H9 (cell line): ENCODE measurements around the gene GREB1L. TPM values are rescaled to one million over a fixed set of nuclear protein-coding genes. Genes with fewer than 3 reads are reported as not detected.

Experiments used
- DNase-seq: peaks from one replicate; pipeline ENCODE4 v3.0.0-alpha.2; 2017
- H2AFZ ChIP-seq: one replicate; pipeline ENCODE4 v1.6.1; 2013; ENCODE audit warnings: mild to moderate bottlenecking, low read length, control low read depth, moderate library complexity
- H2AK5ac ChIP-seq: 2 replicates; pipeline ENCODE4 v1.6.1; 2013; ENCODE audit warnings: low read length, control low read depth, mixed read lengths; ENCODE audit not compliant: insufficient read length
- H2BK120ac ChIP-seq: one replicate; pipeline ENCODE4 v1.6.1; 2013; ENCODE audit warnings: low read depth, mild to moderate bottlenecking, low read length, control low read depth, inconsistent platforms; ENCODE audit not compliant: poor library complexity, severe bottlenecking
- H2BK12ac ChIP-seq: 2 replicates; pipeline ENCODE4 v1.6.1; 2013; ENCODE audit warnings: low read length, control low read depth, mixed read lengths, low read depth; ENCODE audit not compliant: insufficient read length
- H2BK15ac ChIP-seq: 2 replicates; pipeline ENCODE4 v1.6.1; 2013; ENCODE audit warnings: low read depth, low read length, control low read depth
- H2BK20ac ChIP-seq: one replicate; pipeline ENCODE4 v1.6.1; 2013; ENCODE audit warnings: low read depth, mild to moderate bottlenecking, low read length, control low read depth, inconsistent platforms; ENCODE audit not compliant: poor library complexity, severe bottlenecking
- H2BK5ac ChIP-seq: 2 replicates; pipeline ENCODE4 v1.6.1; 2013; ENCODE audit warnings: low read length, control low read depth, mixed read lengths; ENCODE audit not compliant: insufficient read length
- H3K14ac ChIP-seq: 2 replicates; pipeline ENCODE4 v1.6.1; 2013; ENCODE audit warnings: low read length, control low read depth; ENCODE audit not compliant: insufficient read depth
- H3K18ac ChIP-seq: 2 replicates; pipeline ENCODE4 v1.6.1; 2013; ENCODE audit warnings: low read depth, mild to moderate bottlenecking, mixed read lengths, low read length, control low read depth; ENCODE audit not compliant: insufficient read length
- H3K23ac ChIP-seq: 2 replicates; pipeline ENCODE4 v1.6.1; 2013; ENCODE audit warnings: low read length, control low read depth, mixed read lengths, low read depth; ENCODE audit not compliant: insufficient read length
- H3K23me2 ChIP-seq: 2 replicates; pipeline ENCODE4 v1.6.1; 2013; ENCODE audit warnings: low read depth, mild to moderate bottlenecking, mixed read lengths, low read length, control low read depth; ENCODE audit not compliant: insufficient read length, poor library complexity, severe bottlenecking
- H3K27ac ChIP-seq: 2 replicates; pipeline ENCODE4 v1.5.1; 2013; ENCODE audit warnings: low read length, control low read depth, mixed read lengths, low read depth; ENCODE audit not compliant: insufficient read length
- H3K27me3 ChIP-seq: 2 replicates; pipeline ENCODE4 v1.6.1; 2013; ENCODE audit warnings: low read length, control low read depth, inconsistent platforms; ENCODE audit not compliant: insufficient read depth
- H3K4ac ChIP-seq: 2 replicates; pipeline ENCODE4 v1.6.1; 2013; ENCODE audit warnings: low read depth, mild to moderate bottlenecking, control low read depth, inconsistent platforms, low read length, moderate library complexity
- H3K4me1 ChIP-seq: 2 replicates; pipeline ENCODE4 v1.6.1; 2013; ENCODE audit warnings: low read length, control low read depth, inconsistent platforms; ENCODE audit not compliant: insufficient read depth
- H3K4me2 ChIP-seq: 2 replicates; pipeline ENCODE4 v1.6.1; 2013; ENCODE audit warnings: low read length, control low read depth, mixed read lengths; ENCODE audit not compliant: insufficient read length, insufficient read depth
- H3K56ac ChIP-seq: 2 replicates; pipeline ENCODE4 v1.6.1; 2013; ENCODE audit warnings: low read depth, mild to moderate bottlenecking, mixed read lengths, low read length, control low read depth; ENCODE audit not compliant: insufficient read length
- H3K79me1 ChIP-seq: 2 replicates; pipeline ENCODE4 v1.6.1; 2013; ENCODE audit warnings: low read depth, mild to moderate bottlenecking, moderate library complexity, low read length, control low read depth, inconsistent platforms; ENCODE audit not compliant: insufficient read depth, poor library complexity, severe bottlenecking
- H3K79me2 ChIP-seq: 2 replicates; pipeline ENCODE4 v1.6.1; 2013; ENCODE audit warnings: low read length, control low read depth, inconsistent platforms; ENCODE audit not compliant: insufficient read depth
- H3K9ac ChIP-seq: 2 replicates; pipeline ENCODE4 v1.6.1; 2013; ENCODE audit warnings: low read length, control low read depth, mixed read lengths; ENCODE audit not compliant: insufficient read length; ENCODE audit errors: extremely low read depth
- H3K9me3 ChIP-seq: one replicate; pipeline ENCODE4 v1.6.1; 2013; ENCODE audit warnings: low read depth, low read length, inconsistent platforms; ENCODE audit not compliant: control insufficient read depth
- H3T11ph ChIP-seq: one replicate; pipeline ENCODE4 v1.6.1; 2013; ENCODE audit warnings: mild to moderate bottlenecking, low read length, control low read depth, inconsistent platforms
- H4K20me1 ChIP-seq: one replicate; pipeline ENCODE4 v1.6.1; 2013; ENCODE audit not compliant: control insufficient read depth, insufficient read length, insufficient read depth
- H4K5ac ChIP-seq: 2 replicates; pipeline ENCODE4 v1.6.1; 2013; ENCODE audit warnings: low read depth, mild to moderate bottlenecking, mixed read lengths, low read length, control low read depth; ENCODE audit not compliant: insufficient read length
- H4K8ac ChIP-seq: replicated peaks from 2 replicates; pipeline ENCODE4 v1.6.1; 2013; ENCODE audit warnings: low read length, control low read depth, mixed read lengths, low read depth; ENCODE audit not compliant: insufficient read length
- H4K91ac ChIP-seq: 2 replicates; pipeline ENCODE4 v1.6.1; 2013; ENCODE audit warnings: low read depth, mild to moderate bottlenecking, moderate library complexity, mixed read lengths, low read length, control low read depth; ENCODE audit not compliant: insufficient read length
- H3K27ac Mint-ChIP-seq, 3 experiments: 2 replicates in 2 of 3; 3 replicates in 1 of 3; pipeline ENCODE4 v1.8.0; 2020 to 2021; ENCODE audit warnings: mixed read lengths in 3 of 3, mild to moderate bottlenecking in 1 of 3, moderate library complexity in 1 of 3
- H3K27me3 Mint-ChIP-seq: 2 replicates; pipeline ENCODE4 v1.8.0; 2021; ENCODE audit warnings: low read depth, mild to moderate bottlenecking, moderate library complexity, mixed read lengths
- H3K36me3 Mint-ChIP-seq, 3 experiments: 2 replicates in 2 of 3; 3 replicates in 1 of 3; pipeline ENCODE4 v1.8.0; 2020 to 2021; ENCODE audit warnings: low read depth in 3 of 3, mixed read lengths in 3 of 3; ENCODE audit not compliant: insufficient read depth in 1 of 3
- H3K4me1 Mint-ChIP-seq, 2 experiments: 2 replicates each; pipeline ENCODE4 v1.8.0; 2020; ENCODE audit warnings: mixed read lengths in 2 of 2
- H3K4me3 Mint-ChIP-seq, 2 experiments: 2 replicates in 1 of 2; 3 replicates in 1 of 2; pipeline ENCODE4 v1.8.0; 2020 to 2021; ENCODE audit warnings: mild to moderate bottlenecking in 2 of 2, mixed read lengths in 2 of 2, moderate library complexity in 1 of 2
- H3K9me3 Mint-ChIP-seq, 2 experiments: 2 replicates in 1 of 2; 3 replicates in 1 of 2; pipeline ENCODE4 v1.8.0; 2020; ENCODE audit warnings: mild to moderate bottlenecking in 2 of 2, mixed read lengths in 2 of 2, moderate library complexity in 1 of 2
- CTCF ChIP-seq: fragments of 200-600 bp; sonication (generic); conservative IDR thresholded peaks from 3 replicates; pipeline ENCODE4 v1.8.0; 2021; ENCODE audit warnings: antibody characterized with exemption, mild to moderate bottlenecking
- WGBS: extraction: QIAGEN DNeasy Blood & Tissue Kit; methylation state at CpG from one replicate; pipeline ENCODE4 v1.1.7; 2013; ENCODE audit warnings: missing lambda C conversion rate, low lambda C conversion rate, mixed read lengths; ENCODE audit not compliant: insufficient read length; ENCODE audit errors: extremely low coverage; 5-methylcytosine and 5-hydroxymethylcytosine counted together
- total RNA-seq: library from RNA; stranded (reverse); gene quantifications from 2 replicates; pipeline ENCODE4 v1.2.1, GENCODE V29; 2021

GREB1L gene
- total RNA-seq, 1 experiment from 2014 or later, result 2.7 TPM

- H2BK12ac ChIP-seq, result no peak overlapping the region
- H3T11ph ChIP-seq, result no peak overlapping the region
- H2AK5ac ChIP-seq, result no peak overlapping the region
- no peak overlapping the region for H3K4ac ChIP-seq
- no peaks in the 10 kb centered on the region for H3K79me2 ChIP-seq
- H3K23ac ChIP-seq, result no peak overlapping the region
- no peak overlapping the region for H3K56ac ChIP-seq
- no peak overlapping the region for H2BK15ac ChIP-seq
- no peak overlapping the region for H2BK5ac ChIP-seq
- no peak overlapping the region for H4K91ac ChIP-seq
- no peak overlapping the region for H3K4me2 ChIP-seq
- Mint-ChIP-seq H3K27me3 (no peaks in the 10 kb centered on the region; the same call in 1 of the 2 replicates), H3K9me3 (peaks cover 0 to 2% of the 10 kb centered on the region in 2 experiments; a peak in 2 of 5 replicates), H3K4me3 (no peak overlapping the region), H3K4me1 (peaks cover 5 to 7% of the 10 kb centered on the region in 2 experiments), H3K36me3 (peaks cover 0 to 3% (median 0%) of the 10 kb centered on the region in 3 experiments; a peak in 2 of 7 replicates), H3K27ac (no peak overlapping the region)
- no peak overlapping the region for H2BK20ac ChIP-seq
- no peaks in the 10 kb centered on the region for H4K20me1 ChIP-seq
- DNase-seq, result no peak
- H3K9ac ChIP-seq, result no peak overlapping the region
- no peaks in the 10 kb centered on the region for H3K27me3 ChIP-seq
- H3K23me2 ChIP-seq, result no peaks in the 10 kb centered on the region
- 100% methylated on average over 1 of the region's 5 CpGs for WGBS
- no peak overlapping the region for H3K14ac ChIP-seq
- no peaks in the 10 kb centered on the region for H3K79me1 ChIP-seq
- H3K4me1 ChIP-seq, result no peaks in the 10 kb centered on the region
- no peak overlapping the region for H3K18ac ChIP-seq
- no peaks in the 10 kb centered on the region for H3K9me3 ChIP-seq
- H3K27ac ChIP-seq, result no peak overlapping the region
- no peak overlapping the region for H4K5ac ChIP-seq
- H2BK120ac ChIP-seq, result no peak overlapping the region
- H2AFZ ChIP-seq, result no peak overlapping the region
- TF ChIP-seq CTCF, result no peak
- no peak overlapping the region for H4K8ac ChIP-seq
Observed at GRCh38 chr18:21479721-21480120, 237.7 kb downstream of the GREB1L start.
